GM12872 (cell line): Measurements from ENCODE around the gene TRPV4.

ENCODE experiments used
- CTCF ChIP-seq: IDR thresholded peaks from 3 replicates; pipeline ENCODE4 v1.5.1; 2011; ENCODE audit warnings: low read depth, mild to moderate bottlenecking, low read length, moderate library complexity; ENCODE audit not compliant: insufficient read depth

The TRPV4 gene

GRCh38 chr12:109741970-109742703 lies 91.1 kb downstream of the TRPV4 start:
- TF ChIP-seq CTCF = no peak

DNA sequence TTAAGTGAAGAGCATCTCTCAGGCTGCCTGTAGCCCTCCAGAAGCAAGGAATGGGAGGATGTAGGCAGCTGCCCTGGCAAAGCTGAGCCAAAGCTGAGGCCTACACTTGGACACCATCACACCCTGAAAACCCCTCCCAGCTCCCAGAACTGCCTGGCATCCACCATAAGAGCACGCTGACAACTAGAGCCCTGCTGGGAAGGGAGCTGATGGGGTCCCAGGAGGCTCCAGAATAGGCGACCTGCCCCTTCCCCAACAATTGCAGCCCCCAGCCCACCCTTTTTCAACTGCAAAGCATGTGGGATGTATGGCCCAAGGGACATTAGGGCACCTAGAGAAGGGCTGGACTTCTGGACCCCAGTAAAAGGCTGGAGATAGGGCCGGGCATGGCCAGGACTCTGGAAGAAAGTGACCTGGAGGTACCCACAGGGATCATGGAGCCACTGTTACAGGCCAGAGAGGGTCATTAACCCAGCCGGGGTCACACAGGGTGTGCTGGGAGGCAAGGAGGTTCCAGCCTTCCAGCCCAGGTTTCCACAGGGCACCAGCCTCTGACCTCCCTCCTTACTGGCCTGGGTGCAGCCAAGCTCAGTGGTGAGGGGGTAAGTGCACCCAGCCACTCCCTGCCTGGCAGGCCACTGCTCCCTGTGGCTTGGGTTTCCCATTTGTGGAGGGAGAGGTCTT lies 91.8 kb downstream of the TRPV4 start:
- TF ChIP-seq CTCF = no peak

- TF ChIP-seq CTCF = no peak
These were observed 92.4 kb downstream of the TRPV4 start for GRCh38 chr12:109740694-109741245.

- TF ChIP-seq CTCF = peak; percentile 40; the same call in 1 of the 3 replicates
These were observed 93.2 kb downstream of the TRPV4 start for GRCh38 chr12:109739747-109740693.

- TF ChIP-seq CTCF = no peak
These were observed 94.1 kb downstream of the TRPV4 start for GRCh38 chr12:109738878-109739665.

- TF ChIP-seq CTCF = no peak
These were observed 95.0 kb downstream of the TRPV4 start for GRCh38 chr12:109738209-109738608.
